ENCODE measurements around the gene TIMM17B.
"Not testable (repeated sequence)": the region's sequence is repeated elsewhere in the genome, so short reads cannot be mapped to it uniquely, and the experiment has no call there.

Gene TIMM17B

GRCh38 chrX:48897157-48897624 lies 377 bp downstream of the TIMM17B start:
- no peak for DNase-seq (ENCODE audit: extremely low read depth in 1 of 2, low read depth in 1 of 2)

GRCh38 chrX:48896611-48897011 lies 957 bp downstream of the TIMM17B start:
- DNase-seq (ENCODE audit: extremely low read depth in 1 of 2, low read depth in 1 of 2), result no peak

GRCh38 chrX:48894891-48895290 lies 2.7 kb downstream of the TIMM17B start:
- DNase-seq (ENCODE audit: extremely low read depth in 1 of 2, low read depth in 1 of 2), result no peak

- no peak for DNase-seq (ENCODE audit: extremely low read depth in 1 of 2, low read depth in 1 of 2)
Measured at GRCh38 chrX:48893556-48894348, 3.8 kb downstream of the TIMM17B start.

- DNase-seq (ENCODE audit: extremely low read depth in 1 of 2, low read depth in 1 of 2), result no peak
Measured at GRCh38 chrX:48892896-48893295, 4.7 kb downstream of the TIMM17B start.

GRCh38 chrX:48891402-48892288 lies 5.9 kb downstream of the TIMM17B start:
- peak; percentile 42 to 51 for DNase-seq (ENCODE audit: extremely low read depth in 1 of 2, low read depth in 1 of 2)

- no peak for DNase-seq (ENCODE audit: extremely low read depth in 1 of 2, low read depth in 1 of 2)
Measured at GRCh38 chrX:48890934-48891401, 6.6 kb downstream of the TIMM17B start.

- no peak for DNase-seq (ENCODE audit: extremely low read depth in 1 of 2, low read depth in 1 of 2)
Measured at GRCh38 chrX:48890296-48890925, 7.2 kb downstream of the TIMM17B start.

GRCh38 chrX:48886586-48886985 lies 11.0 kb downstream of the TIMM17B start:
- DNase-seq (ENCODE audit: extremely low read depth in 1 of 2, low read depth in 1 of 2), result not testable (repeated sequence)

GRCh38 chrX:48883729-48884128 lies 13.8 kb downstream of the TIMM17B start:
- no peak for DNase-seq (ENCODE audit: extremely low read depth in 1 of 2, low read depth in 1 of 2)

- DNase-seq (ENCODE audit: extremely low read depth in 1 of 2, low read depth in 1 of 2), result not testable (repeated sequence)
Measured at GRCh38 chrX:48876944-48877343, 20.6 kb downstream of the TIMM17B start.

- DNase-seq (ENCODE audit: extremely low read depth in 1 of 2, low read depth in 1 of 2), result not testable (repeated sequence)
Measured at GRCh38 chrX:48872017-48872416, 25.6 kb downstream of the TIMM17B start.

GRCh38 chrX:48864210-48864609 lies 33.4 kb downstream of the TIMM17B start:
- DNase-seq (ENCODE audit: extremely low read depth in 1 of 2, low read depth in 1 of 2), result no peak

GRCh38 chrX:48854898-48855297 lies 42.7 kb downstream of the TIMM17B start:
- no peak for DNase-seq (ENCODE audit: extremely low read depth in 1 of 2, low read depth in 1 of 2)

GRCh38 chrX:48854121-48854804 lies 43.3 kb downstream of the TIMM17B start:
- DNase-seq (ENCODE audit: extremely low read depth in 1 of 2, low read depth in 1 of 2), result not testable (repeated sequence)

- not testable (repeated sequence) for DNase-seq (ENCODE audit: extremely low read depth in 1 of 2, low read depth in 1 of 2)
Measured at GRCh38 chrX:48853494-48853893, 44.1 kb downstream of the TIMM17B start.

GRCh38 chrX:48852857-48853256 lies 44.7 kb downstream of the TIMM17B start:
- DNase-seq (ENCODE audit: extremely low read depth in 1 of 2, low read depth in 1 of 2), result no peak

- DNase-seq (ENCODE audit: extremely low read depth in 1 of 2, low read depth in 1 of 2), result no peak
Measured at GRCh38 chrX:48848847-48849246, 48.7 kb downstream of the TIMM17B start.

Measured in activated CD8-positive, alpha-beta memory T cell treated with anti-CD3 and anti-CD28 coated beads for 1 hour (primary cell).